Activated naive CD4-positive, alpha-beta T cell treated with anti-CD3 and anti-CD28 coated beads for 36 hours (primary cell): ENCODE results near the gene EMX1. TPM values are rescaled to one million over a fixed set of nuclear protein-coding genes. Genes with fewer than 3 reads are reported as not detected.

ENCODE experiments used
- CTCF ChIA-PET: fragments of 350-600 bp; sonication (Branson Sonifier 250); formaldehyde crosslinking; loops from one replicate; lab custom pipeline; 2021; ENCODE audit warnings: antibody characterized with exemption; lab: Charles Lee
- DNase-seq: peaks from one replicate; pipeline ENCODE4 v3.0.0-alpha.2; 2020
- H3K27ac Mint-ChIP-seq: one replicate; pipeline ENCODE4 v1.8.0; 2021; ENCODE audit warnings: mild to moderate bottlenecking, mixed read lengths
- H3K27me3 Mint-ChIP-seq: one replicate; pipeline ENCODE4 v1.8.0; 2021; ENCODE audit warnings: low read depth, mixed read lengths
- H3K36me3 Mint-ChIP-seq: one replicate; pipeline ENCODE4 v1.8.0; 2021; ENCODE audit warnings: low read depth, mixed read lengths
- H3K4me1 Mint-ChIP-seq: one replicate; pipeline ENCODE4 v1.8.0; 2021; ENCODE audit warnings: low read depth, mixed read lengths
- H3K4me3 Mint-ChIP-seq: one replicate; pipeline ENCODE4 v1.8.0; 2021; ENCODE audit warnings: mild to moderate bottlenecking, moderate library complexity, mixed read lengths
- H3K9me3 Mint-ChIP-seq: one replicate; pipeline ENCODE4 v1.8.0; 2021; ENCODE audit warnings: mixed read lengths
- intact Hi-C: fragments of 100-400 bp; cut with micrococcal nuclease; formaldehyde crosslinking; loops from one replicate; pipeline ENCODE4 v1.15.1; 2023
- total RNA-seq, 2 experiments: library from RNA; stranded (reverse); gene quantifications; one replicate each; pipeline ENCODE4 v1.2.3, GENCODE V29; 2021

The EMX1 gene
- total RNA-seq, 2 experiments from 2014 or later = not detected

DNA sequence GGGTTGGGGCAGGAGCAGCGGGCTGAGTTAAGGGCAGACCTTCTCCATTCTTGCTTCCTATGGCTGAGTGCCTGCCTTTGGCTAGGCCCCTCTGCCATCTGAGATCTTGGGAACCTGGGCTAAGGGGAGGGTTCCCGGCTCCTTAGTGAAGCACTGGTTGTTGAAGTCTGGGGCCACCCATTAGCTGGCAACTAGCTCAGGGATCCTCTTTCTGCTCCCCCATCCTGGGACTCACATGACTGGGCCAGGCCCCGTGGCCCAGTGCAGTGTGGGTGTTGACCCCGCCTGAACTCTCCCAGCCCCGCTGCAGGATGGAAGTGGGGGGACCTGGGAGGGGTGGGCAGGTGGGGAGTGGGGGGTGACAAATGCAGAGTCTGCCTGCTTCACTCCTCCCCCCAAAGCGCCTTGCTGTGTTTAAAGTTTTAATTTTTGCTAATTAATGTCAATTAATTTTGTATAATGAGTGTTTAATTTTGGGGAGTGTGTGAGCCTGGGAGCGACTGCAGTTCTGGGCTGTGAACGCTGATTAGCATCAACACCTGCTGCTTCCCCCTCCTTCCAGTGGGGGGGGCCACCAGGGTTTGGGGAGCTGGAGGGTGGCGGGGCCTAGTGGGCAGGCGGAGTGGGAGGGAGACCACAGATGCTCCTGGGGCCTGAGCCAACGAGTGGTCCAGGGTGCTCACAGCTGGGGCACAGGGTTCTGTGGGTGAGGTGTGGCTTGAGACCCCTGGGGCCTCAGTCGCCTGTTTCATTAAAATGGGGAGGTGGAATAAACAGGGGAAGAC lies 55.2 kb downstream of the EMX1 start:
- DNase-seq = no peak
- Mint-ChIP-seq H3K9me3 (no peaks in the 10 kb centered on the region), H3K4me3 (no peak overlapping the region), H3K27ac (no peak overlapping the region), H3K36me3 (no peaks in the 10 kb centered on the region), H3K4me1 (no peaks in the 10 kb centered on the region), H3K27me3 (no peaks in the 10 kb centered on the region)
- CTCF ChIA-PET = interaction anchor here (1.3 to 5.9 kb wide), 4 partner anchors 14 to 204 kb away, joined by 3 to 72 read pairs (median 9); no protein-coding TSS in a partner anchor
- intact Hi-C loops = loop anchor here (1.0 kb wide), 1 partner anchor 79 kb away; no protein-coding TSS in a partner anchor

DNA sequence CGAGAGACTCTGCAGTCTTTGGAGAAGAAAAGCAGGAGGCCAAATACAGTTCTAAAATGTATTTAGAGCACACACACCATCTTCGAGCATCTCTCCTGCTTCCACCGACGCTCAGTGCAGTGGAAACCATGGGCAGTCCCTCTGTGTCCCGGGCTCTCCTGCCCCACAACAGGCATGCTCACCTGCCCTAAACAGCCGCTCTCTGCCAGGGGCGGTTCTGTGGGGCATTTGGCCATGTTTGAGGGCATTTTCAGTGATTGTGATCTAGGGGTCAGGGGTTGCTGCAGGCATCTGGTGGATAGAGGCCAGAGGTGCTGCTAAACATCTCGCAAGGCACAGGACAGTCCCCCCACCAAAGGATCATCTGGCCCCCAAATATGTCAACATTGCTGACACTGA lies 55.8 kb downstream of the EMX1 start:
- no peak overlapping the region for H3K4me3 Mint-ChIP-seq
- CTCF ChIA-PET = interaction anchor here (0.6 to 5.9 kb wide), 15 partner anchors 13 to 204 kb away, joined by 3 to 72 read pairs (median 4); partner anchors contain the start of gene SPR
- no peak overlapping the region for H3K27ac Mint-ChIP-seq
- intact Hi-C loops = loop anchor here (1.0 kb wide), 1 partner anchor 80 kb away; no protein-coding TSS in a partner anchor
- H3K27me3 Mint-ChIP-seq = no peaks in the 10 kb centered on the region
- no peaks in the 10 kb centered on the region for H3K9me3 Mint-ChIP-seq
- DNase-seq = no peak
- H3K4me1 Mint-ChIP-seq = no peaks in the 10 kb centered on the region
- H3K36me3 Mint-ChIP-seq = no peaks in the 10 kb centered on the region

DNA sequence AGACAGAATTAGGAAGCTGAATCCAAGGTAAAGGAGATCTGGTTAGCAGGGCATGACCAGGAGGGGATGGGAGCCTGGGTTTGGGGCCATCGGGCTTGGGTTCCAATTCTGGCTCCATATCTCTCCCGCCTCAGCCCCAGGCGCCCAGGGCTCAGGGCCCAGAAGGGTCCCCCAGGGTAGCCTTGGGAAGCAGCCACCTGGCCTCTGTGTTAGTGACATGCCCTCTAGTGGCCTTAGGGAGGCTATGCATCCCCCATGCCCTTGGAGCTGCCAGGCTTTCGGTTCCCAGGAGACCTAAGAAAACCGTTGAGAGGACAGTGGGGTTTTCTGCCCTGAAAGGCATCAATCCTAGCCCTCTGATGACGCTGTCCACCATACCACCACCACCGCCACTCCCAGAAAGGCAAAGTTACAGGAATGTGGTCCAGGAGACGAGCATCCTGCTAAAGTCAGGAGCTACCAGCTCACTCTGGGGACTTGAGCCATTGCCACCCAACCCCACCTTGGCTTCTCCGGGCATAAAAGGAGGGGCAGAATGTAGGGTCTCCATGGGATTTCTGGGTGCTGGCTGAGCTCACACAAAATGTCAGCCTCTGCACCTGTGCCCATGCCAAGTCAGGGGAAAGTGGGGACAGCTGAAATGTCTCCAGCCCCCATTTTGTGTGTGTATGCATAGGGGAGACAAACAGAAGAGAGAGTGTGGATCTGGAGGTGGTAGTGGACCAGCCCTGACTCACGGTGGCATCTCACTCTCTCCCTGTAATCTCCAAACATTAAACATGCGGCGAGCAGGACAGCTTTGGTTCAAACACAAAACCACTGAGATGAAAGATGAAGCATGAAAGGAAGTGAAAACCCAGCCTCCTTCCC lies 56.5 kb downstream of the EMX1 start:
- Mint-ChIP-seq H3K4me1 (no peaks in the 10 kb centered on the region), H3K27ac (no peak overlapping the region), H3K27me3 (no peaks in the 10 kb centered on the region), H3K4me3 (no peak overlapping the region), H3K36me3 (no peaks in the 10 kb centered on the region), H3K9me3 (no peaks in the 10 kb centered on the region)
- CTCF ChIA-PET = interaction anchor here (0.6 to 5.9 kb wide), 27 partner anchors 9 to 220 kb away, joined by 3 to 72 read pairs (median 3); partner anchors contain the start of genes EMX1 and SPR
- intact Hi-C loops = loop anchor here (1.0 kb wide), 1 partner anchor 80 kb away; no protein-coding TSS in a partner anchor
- peak; percentile 53 for DNase-seq

DNA sequence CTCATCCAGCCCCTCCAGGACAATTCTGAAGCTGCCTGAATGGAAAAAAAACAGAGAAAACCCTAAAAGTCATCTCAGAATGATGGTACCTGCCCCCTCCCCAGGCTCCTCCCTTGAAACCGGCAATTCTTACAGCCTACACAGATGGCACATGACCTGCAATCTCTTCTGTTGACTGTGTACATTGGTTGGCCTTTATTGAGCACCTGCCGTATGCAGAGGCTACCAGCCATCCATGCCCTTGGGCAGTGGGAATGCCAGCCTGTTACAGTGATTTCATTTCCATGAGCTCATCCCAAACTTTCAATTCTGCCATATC lies 57.1 kb downstream of the EMX1 start:
- DNase-seq = no peak
- CTCF ChIA-PET = interaction anchor here (0.6 to 5.9 kb wide), 22 partner anchors 8 to 221 kb away, joined by 3 to 72 read pairs (median 4); partner anchors contain the start of gene EMX1
- Mint-ChIP-seq H3K9me3 (no peaks in the 10 kb centered on the region), H3K27me3 (no peaks in the 10 kb centered on the region), H3K4me3 (no peak overlapping the region), H3K36me3 (no peaks in the 10 kb centered on the region), H3K27ac (no peak overlapping the region), H3K4me1 (no peaks in the 10 kb centered on the region)
- intact Hi-C loops = no loop called here

DNA sequence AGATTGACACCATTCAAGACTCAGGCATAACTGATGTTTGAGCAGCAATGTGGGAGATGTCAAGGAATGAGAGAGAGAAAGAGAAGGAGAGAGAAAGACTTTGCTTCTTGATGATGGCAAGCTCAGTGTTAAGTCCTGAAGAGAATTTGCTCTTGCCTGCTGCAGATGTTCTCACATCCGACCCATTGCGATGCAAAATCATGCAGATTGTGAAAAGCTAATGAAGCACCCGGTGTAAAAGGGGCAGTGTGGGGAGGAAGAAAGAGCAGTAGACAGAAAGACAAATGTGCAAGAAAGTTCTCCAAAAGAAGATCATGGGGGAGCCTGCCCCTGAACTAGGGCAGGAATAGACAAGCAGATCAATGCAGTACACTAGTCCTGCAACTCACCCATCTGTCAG lies 57.7 kb downstream of the EMX1 start:
- Mint-ChIP-seq H3K4me1 (peaks cover under 1% of the 10 kb centered on the region), H3K4me3 (no peak overlapping the region), H3K27me3 (no peaks in the 10 kb centered on the region), H3K36me3 (no peaks in the 10 kb centered on the region), H3K27ac (no peak overlapping the region), H3K9me3 (no peaks in the 10 kb centered on the region)
- DNase-seq = no peak
- intact Hi-C loops = no loop called here
- CTCF ChIA-PET = interaction anchor here (0.8 to 5.9 kb wide), 7 partner anchors 31 to 202 kb away, joined by 3 to 72 read pairs (median 5); no protein-coding TSS in a partner anchor

DNA sequence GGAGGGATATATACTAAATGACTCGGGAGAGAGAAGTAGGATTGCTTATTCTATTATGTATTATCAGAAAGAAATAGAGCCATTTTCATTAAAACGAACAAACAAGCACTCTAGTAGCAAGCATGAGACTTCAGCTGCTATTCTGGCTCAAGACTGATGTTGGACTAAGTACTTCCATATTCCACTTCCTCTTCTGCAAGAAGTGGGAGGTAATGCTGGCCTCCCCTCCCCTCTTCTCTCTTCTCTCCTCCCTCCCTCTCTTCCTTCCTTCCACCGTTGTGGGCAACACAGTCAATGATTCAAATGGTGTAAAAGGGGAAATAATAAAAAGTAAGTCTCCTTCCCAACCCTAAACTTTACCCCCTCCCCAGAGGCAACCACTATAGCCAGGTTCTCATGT lies 62.6 kb downstream of the EMX1 start:
- H3K9me3 Mint-ChIP-seq = no peaks in the 10 kb centered on the region
- H3K27ac Mint-ChIP-seq = no peak overlapping the region
- intact Hi-C loops = no loop called here
- H3K4me1 Mint-ChIP-seq = peaks cover 4% of the 10 kb centered on the region
- H3K27me3 Mint-ChIP-seq = no peaks in the 10 kb centered on the region
- no peak for DNase-seq
- no peaks in the 10 kb centered on the region for H3K36me3 Mint-ChIP-seq
- CTCF ChIA-PET = no interaction called here
- no peak overlapping the region for H3K4me3 Mint-ChIP-seq

DNA sequence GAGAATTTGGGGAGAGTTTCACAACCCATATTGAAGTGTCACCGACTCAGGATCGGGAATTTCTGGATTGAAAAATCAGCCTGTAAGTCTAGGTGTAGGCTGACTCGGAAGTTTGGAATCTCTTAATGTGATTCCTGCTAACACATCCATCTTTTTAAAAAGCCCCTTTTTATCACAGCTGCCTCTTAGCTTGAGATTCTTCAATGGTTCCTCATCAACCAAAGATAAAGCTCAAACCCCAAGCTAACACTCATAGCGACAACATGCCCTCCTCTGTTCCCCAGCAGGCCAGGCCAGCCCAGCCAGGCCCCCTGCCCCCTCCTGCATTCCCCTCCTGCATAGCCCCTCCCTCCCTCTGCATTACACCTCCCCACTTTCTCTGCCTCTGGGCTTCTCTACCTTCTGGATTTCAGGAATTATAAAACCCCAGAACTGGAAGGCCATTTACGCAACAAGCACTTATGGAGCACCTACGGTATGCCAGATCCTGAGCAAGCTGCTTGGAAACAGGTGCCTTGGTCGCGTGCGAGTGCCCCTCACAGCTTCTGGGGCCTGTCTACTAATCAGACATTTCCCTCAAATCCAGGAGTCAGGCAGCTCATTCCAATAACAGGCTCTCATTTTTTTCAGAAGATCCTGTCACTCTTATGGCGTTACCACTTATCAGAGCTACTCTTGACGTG lies 63.4 kb downstream of the EMX1 start:
- CTCF ChIA-PET = no interaction called here
- DNase-seq = no peak
- no peaks in the 10 kb centered on the region for H3K9me3 Mint-ChIP-seq
- no peaks in the 10 kb centered on the region for H3K36me3 Mint-ChIP-seq
- H3K27ac Mint-ChIP-seq = no peak overlapping the region
- H3K4me3 Mint-ChIP-seq = no peak overlapping the region
- H3K4me1 Mint-ChIP-seq = peaks cover 4% of the 10 kb centered on the region
- no peaks in the 10 kb centered on the region for H3K27me3 Mint-ChIP-seq
- intact Hi-C loops = no loop called here

DNA sequence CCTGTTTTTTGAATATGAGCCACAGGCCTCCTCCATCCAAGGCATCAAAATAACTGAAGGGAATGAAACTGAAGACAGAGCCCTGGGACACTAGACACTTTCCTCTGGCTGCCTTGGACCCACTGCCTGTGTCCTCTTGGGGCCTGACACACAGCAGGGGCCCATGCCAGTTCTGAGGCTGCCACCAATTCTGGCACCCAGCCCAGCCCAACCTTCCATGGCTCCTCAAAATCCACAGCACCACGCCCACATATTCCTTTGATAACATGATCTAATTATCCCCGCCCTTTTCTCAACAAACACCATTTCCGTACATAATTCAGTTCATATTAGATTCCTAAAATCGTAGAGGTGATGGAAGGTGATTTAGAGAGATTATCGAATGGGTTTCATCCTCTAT lies 64.2 kb downstream of the EMX1 start:
- no peaks in the 10 kb centered on the region for H3K9me3 Mint-ChIP-seq
- intact Hi-C loops = no loop called here

DNA sequence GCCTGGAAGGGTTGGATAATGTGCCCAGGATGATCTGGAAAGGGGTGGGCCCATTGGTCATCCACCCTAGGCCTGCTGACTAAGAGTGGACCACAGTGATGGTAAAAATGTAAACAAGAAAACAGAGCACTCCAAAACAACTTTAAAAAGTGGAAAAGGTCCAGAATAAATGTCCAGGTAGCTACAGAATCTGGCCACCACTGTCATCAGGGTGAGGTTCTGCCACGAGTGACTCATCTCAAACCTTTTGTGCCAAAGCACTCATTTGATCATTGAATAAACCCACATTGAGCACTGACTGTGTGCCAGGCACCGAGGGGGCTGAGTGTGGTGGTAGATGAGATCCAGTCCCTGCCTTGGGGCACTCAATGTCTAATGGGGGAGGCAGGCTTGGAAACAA lies 64.9 kb downstream of the EMX1 start:
- Mint-ChIP-seq H3K27ac (no peak overlapping the region), H3K27me3 (no peaks in the 10 kb centered on the region), H3K4me3 (no peak overlapping the region), H3K9me3 (no peaks in the 10 kb centered on the region), H3K4me1 (peaks cover 4% of the 10 kb centered on the region), H3K36me3 (no peaks in the 10 kb centered on the region)
- intact Hi-C loops = no loop called here
- CTCF ChIA-PET = interaction anchor here (0.9 kb wide), 1 partner anchor 8 kb away, joined by 3 read pairs; no protein-coding TSS in a partner anchor
- DNase-seq = no peak

More for the DNA sequence above, 64.2 kb downstream of the EMX1 start:
- H3K4me3 Mint-ChIP-seq = no peak overlapping the region
- no peaks in the 10 kb centered on the region for H3K27me3 Mint-ChIP-seq
- CTCF ChIA-PET = no interaction called here
- peaks cover 4% of the 10 kb centered on the region for H3K4me1 Mint-ChIP-seq
- no peak for DNase-seq
- no peak overlapping the region for H3K27ac Mint-ChIP-seq
- no peaks in the 10 kb centered on the region for H3K36me3 Mint-ChIP-seq

DNA sequence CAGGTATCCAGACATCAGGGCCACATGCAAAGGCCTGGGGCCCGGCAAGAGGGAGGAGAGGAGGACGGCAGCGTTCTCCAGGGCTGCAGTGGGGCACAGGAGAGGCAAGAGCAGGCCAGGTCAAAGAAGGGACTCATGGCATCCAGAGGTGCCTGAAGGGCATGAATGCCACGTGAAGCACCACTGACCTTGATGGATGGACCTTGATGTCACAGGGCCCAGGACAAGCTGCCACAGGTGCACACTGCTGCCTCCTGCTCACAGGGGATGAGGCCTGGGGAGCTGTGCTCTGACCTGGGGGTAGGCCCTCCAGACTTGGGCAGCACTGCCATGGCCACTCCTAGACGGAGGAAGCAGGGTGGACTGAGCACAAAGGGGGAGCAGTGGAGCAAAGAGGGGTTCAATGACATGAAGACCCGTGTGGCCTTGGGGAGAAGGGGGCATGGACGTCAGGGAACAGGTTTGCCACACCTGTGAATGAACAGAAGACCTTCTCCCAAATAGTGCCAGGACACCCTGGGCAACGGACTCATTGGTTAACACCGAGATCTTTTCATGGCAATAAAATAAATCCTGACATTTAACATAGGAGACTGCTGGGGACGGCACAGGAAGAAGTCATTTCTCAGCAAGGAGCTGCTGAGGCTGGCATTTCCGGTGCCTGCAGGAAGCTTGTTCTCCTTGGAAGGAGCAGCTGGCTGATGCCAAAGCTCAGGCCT lies 65.6 kb downstream of the EMX1 start:
- intact Hi-C loops = no loop called here
- Mint-ChIP-seq H3K9me3 (no peaks in the 10 kb centered on the region), H3K27me3 (no peaks in the 10 kb centered on the region), H3K4me1 (peaks cover 4% of the 10 kb centered on the region), H3K27ac (no peak overlapping the region), H3K36me3 (no peaks in the 10 kb centered on the region), H3K4me3 (no peak overlapping the region)
- CTCF ChIA-PET = interaction anchor here (0.5 to 0.9 kb wide), 2 partner anchors 9 to 11 kb away, joined by 3 read pairs; no protein-coding TSS in a partner anchor
- no peak for DNase-seq

DNA sequence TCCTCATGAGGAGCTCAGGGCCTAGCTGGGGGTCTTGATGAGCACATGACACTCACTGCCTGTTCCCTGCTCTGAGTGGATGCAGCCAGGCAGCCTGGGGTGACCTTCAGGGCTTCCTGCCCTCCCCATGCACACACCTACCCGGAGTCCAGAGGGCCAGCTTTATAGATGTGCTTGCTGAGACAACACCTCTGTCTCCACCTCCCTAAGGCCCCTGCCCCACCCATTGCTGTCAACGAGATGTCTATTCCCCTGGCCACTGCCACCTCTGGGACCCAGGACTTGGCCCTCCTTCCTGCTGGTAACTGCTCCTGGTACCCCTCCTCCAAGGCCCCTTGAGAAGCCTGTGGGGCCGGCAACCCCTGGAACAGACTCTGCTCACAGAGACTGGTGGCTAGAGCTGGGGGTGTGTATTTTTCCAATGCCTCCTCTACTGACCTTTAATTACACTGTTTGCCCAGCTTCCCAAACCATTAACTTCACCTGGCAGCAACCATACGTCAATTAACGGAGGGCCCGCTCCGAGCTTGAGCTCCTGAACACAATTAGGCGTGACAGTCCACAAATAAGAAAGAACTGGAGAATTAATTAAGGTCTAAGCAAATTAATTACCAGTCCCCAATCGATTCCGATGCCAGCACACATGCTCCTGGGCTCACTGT lies 66.3 kb downstream of the EMX1 start:
- no peak overlapping the region for H3K27ac Mint-ChIP-seq
- intact Hi-C loops = no loop called here
- no peak overlapping the region for H3K4me3 Mint-ChIP-seq
- no peak for DNase-seq
- no peaks in the 10 kb centered on the region for H3K36me3 Mint-ChIP-seq
- peaks cover 4% of the 10 kb centered on the region for H3K4me1 Mint-ChIP-seq
- H3K27me3 Mint-ChIP-seq = no peaks in the 10 kb centered on the region
- CTCF ChIA-PET = interaction anchor here (0.5 to 1.2 kb wide), 2 partner anchors 10 to 194 kb away, joined by 3 to 4 read pairs; no protein-coding TSS in a partner anchor
- no peaks in the 10 kb centered on the region for H3K9me3 Mint-ChIP-seq
